ENCODE measurements around the gene IL31.

IL31 gene

DNA sequence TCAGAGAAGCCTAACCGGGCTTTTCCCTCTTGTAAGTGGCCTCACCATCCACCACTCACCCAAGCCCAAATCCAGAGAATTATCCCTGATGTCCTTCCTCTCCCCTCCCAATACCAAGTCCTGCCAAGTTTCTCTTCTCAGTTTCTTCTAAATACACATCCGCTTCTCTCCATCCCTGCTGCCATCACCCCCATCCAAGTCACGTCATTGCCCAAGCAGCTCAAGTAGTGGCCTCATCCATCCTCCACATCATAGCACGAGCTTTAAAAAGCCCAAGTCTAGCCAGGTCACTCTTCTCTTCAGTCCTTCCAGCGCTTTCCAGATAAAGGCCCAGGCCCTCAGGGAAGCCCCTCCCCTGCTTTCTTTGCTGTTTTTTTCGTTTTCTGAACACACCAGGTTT lies 25.4 kb downstream of the IL31 start:
- no peaks in the 10 kb centered on the region for H3K4me1 ChIP-seq (ENCODE audit: low read length)
- H3K79me2 ChIP-seq (ENCODE audit: low read length), result no peaks in the 10 kb centered on the region
- no peaks in the 10 kb centered on the region for H3K9me3 ChIP-seq (replicated peaks; ENCODE audit: insufficient read depth, low read length)
- H3K9me2 ChIP-seq (replicated peaks; ENCODE audit: insufficient read depth, low read length), result no peaks in the 10 kb centered on the region
- no peak overlapping the region for H3K4me3 ChIP-seq (ENCODE audit: low read length)
- no peak overlapping the region for H2AFZ ChIP-seq (ENCODE audit: low read length)
- no peak overlapping the region for H3K9ac ChIP-seq (ENCODE audit: low read length)
- H4K20me1 ChIP-seq (ENCODE audit: insufficient read depth, low read length), result no peaks in the 10 kb centered on the region
- DNase-seq, result no peak
- H3K27ac ChIP-seq (ENCODE audit: low read length), result no peak overlapping the region
- no peaks in the 10 kb centered on the region for H3F3A ChIP-seq (ENCODE audit: insufficient read depth, low read length)
- TF ChIP-seq, protein P1, sequence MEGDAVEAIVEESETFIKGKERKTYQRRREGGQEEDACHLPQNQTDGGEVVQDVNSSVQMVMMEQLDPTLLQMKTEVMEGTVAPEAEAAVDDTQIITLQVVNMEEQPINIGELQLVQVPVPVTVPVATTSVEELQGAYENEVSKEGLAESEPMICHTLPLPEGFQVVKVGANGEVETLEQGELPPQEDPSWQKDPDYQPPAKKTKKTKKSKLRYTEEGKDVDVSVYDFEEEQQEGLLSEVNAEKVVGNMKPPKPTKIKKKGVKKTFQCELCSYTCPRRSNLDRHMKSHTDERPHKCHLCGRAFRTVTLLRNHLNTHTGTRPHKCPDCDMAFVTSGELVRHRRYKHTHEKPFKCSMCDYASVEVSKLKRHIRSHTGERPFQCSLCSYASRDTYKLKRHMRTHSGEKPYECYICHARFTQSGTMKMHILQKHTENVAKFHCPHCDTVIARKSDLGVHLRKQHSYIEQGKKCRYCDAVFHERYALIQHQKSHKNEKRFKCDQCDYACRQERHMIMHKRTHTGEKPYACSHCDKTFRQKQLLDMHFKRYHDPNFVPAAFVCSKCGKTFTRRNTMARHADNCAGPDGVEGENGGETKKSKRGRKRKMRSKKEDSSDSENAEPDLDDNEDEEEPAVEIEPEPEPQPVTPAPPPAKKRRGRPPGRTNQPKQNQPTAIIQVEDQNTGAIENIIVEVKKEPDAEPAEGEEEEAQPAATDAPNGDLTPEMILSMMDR (IDR thresholded peaks at IDR 0.05; ENCODE audit: low read length), result no peak
- TF ChIP-seq EZH2phosphoT487 (IDR thresholded peaks at IDR 0.05; ENCODE audit: low read length) (no peak), EZH2 (optimal IDR thresholded peaks at IDR 0.05; ENCODE audit: low read depth, low read length) (no peak)
- H3K27me3 ChIP-seq (replicated peaks; ENCODE audit: insufficient read depth, low read length), result no peaks in the 10 kb centered on the region
- no peak overlapping the region for H3K4me2 ChIP-seq (ENCODE audit: low read depth, low read length)
- no peaks in the 10 kb centered on the region for H3K36me3 ChIP-seq (replicated peaks; ENCODE audit: insufficient read depth, low read length)

DNA sequence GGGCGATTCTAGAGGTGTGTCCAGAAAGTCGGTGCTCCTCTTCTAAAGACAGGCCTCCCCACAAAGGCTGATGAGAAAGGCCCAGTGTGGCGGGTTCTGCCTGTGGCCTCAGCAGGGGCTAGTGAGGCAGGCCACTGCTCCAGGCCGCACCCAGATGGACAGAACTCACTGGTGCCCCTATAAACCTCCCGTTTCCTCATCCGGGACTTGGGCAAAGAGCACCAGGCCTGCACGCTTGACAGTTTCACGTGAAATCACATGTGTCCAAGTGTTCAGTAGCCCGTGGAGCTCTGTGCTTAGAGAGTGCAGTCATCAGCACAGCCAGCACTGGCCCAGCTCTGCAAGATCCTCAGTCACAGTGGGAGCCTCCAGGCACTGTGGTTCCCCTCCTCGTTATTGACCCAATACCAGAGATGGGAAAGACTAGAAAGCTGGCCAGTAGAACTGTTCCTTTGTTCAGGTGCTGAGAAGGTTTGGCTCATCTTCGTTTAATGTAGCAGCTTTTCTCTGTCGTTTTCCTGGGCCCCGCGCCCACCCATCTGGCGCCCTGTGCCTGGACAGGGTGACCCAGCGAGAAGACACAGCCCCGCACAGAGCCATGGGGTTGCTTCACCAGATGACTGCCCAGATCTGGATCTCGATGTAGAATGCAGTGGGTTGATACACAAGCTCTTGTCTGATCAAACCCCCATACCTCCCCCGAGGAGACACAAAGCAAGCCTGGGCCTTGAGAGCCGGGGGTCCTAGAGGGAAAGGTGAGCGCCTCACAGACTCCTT lies 26.3 kb downstream of the IL31 start:
- H3K4me3 ChIP-seq (ENCODE audit: low read length), result no peak overlapping the region
- no peaks in the 10 kb centered on the region for H3K27me3 ChIP-seq (replicated peaks; ENCODE audit: insufficient read depth, low read length)
- no peaks in the 10 kb centered on the region for H3K9me2 ChIP-seq (replicated peaks; ENCODE audit: insufficient read depth, low read length)
- no peaks in the 10 kb centered on the region for H3K9me3 ChIP-seq (replicated peaks; ENCODE audit: insufficient read depth, low read length)
- no peak for TF ChIP-seq EZH2phosphoT487 (IDR thresholded peaks at IDR 0.05; ENCODE audit: low read length)
- TF ChIP-seq EZH2 (optimal IDR thresholded peaks at IDR 0.05; ENCODE audit: low read depth, low read length), result no peak
- TF ChIP-seq, protein P1 (IDR thresholded peaks at IDR 0.05; ENCODE audit: low read length), result no peak
- H3K4me2 ChIP-seq (ENCODE audit: low read depth, low read length), result no peak overlapping the region
- H2AFZ ChIP-seq (ENCODE audit: low read length), result no peak overlapping the region
- H3K79me2 ChIP-seq (ENCODE audit: low read length), result no peaks in the 10 kb centered on the region
- no peak for DNase-seq
- H3K27ac ChIP-seq (ENCODE audit: low read length), result no peak overlapping the region
- H3K36me3 ChIP-seq (replicated peaks; ENCODE audit: insufficient read depth, low read length), result no peaks in the 10 kb centered on the region
- no peak overlapping the region for H3K9ac ChIP-seq (ENCODE audit: low read length)
- no peaks in the 10 kb centered on the region for H3F3A ChIP-seq (ENCODE audit: insufficient read depth, low read length)
- no peaks in the 10 kb centered on the region for H4K20me1 ChIP-seq (ENCODE audit: insufficient read depth, low read length)
- no peaks in the 10 kb centered on the region for H3K4me1 ChIP-seq (ENCODE audit: low read length)

DNA sequence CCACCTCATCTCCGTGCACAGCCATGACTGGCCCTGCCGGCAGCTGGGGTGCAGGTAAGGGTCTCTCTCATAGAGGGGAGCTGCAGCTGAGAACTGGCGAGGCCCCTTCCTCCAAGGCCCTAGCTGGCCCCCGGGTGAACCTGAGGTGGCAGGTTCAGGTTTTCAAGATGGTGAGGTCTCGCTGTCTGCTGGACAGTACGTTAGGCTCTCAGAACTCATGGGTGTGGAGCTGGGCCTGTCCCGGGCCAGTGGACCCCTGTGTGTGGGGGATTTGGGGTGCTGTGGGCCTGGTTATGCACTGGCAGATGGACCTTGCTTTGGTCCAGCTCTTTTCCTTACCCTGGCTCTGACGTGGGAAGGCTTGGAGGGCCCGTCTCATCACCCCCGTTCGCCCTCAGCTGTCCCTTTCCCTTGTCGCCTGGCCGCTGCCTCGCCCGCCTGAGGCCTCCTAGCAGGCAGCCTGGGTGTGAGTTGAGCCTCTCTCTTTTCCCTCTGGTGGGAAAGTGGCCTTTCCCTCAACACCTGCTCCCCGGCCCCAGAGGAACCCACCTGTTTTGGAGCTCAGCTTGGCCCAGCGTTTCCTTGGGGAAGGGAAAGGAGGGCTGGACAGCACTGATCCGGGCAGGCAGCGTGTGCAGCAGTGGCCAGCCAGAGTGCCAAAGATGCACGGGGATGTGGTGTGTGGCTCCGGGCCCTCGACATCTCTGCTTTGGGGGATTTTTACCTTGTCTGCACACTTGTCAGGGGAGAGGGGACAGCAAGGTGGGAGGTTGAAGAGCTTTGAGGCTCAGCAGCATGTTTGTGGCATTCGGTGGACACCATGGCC lies 28.3 kb downstream of the IL31 start:
- Histone ChIP-seq H3K27ac (ENCODE audit: low read length) (no peak overlapping the region), H3K4me3 (ENCODE audit: low read length) (no peak overlapping the region), H3K27me3 (replicated peaks; ENCODE audit: insufficient read depth, low read length) (no peaks in the 10 kb centered on the region), H3K4me2 (ENCODE audit: low read depth, low read length) (no peak overlapping the region), H3K36me3 (replicated peaks; ENCODE audit: insufficient read depth, low read length) (no peaks in the 10 kb centered on the region), H3K79me2 (ENCODE audit: low read length) (no peaks in the 10 kb centered on the region), H3K9ac (ENCODE audit: low read length) (no peak overlapping the region), H3K9me2 (replicated peaks; ENCODE audit: insufficient read depth, low read length) (no peaks in the 10 kb centered on the region), H4K20me1 (ENCODE audit: insufficient read depth, low read length) (no peaks in the 10 kb centered on the region), H2AFZ (ENCODE audit: low read length) (no peak overlapping the region), H3K4me1 (ENCODE audit: low read length) (no peaks in the 10 kb centered on the region), H3F3A (ENCODE audit: insufficient read depth, low read length) (no peaks in the 10 kb centered on the region), H3K9me3 (replicated peaks; ENCODE audit: insufficient read depth, low read length) (no peaks in the 10 kb centered on the region)
- TF ChIP-seq EZH2phosphoT487 (IDR thresholded peaks at IDR 0.05; ENCODE audit: low read length) (no peak), EZH2 (optimal IDR thresholded peaks at IDR 0.05; ENCODE audit: low read depth, low read length) (no peak)
- TF ChIP-seq, protein P1 (IDR thresholded peaks at IDR 0.05; ENCODE audit: low read length), result no peak
- DNase-seq, result no peak
